Tibial artery (tissue), 4 donors: ENCODE results near the gene RFC1.
"Not testable (repeated sequence)": the region's sequence is repeated elsewhere in the genome, so short reads cannot be mapped to it uniquely, and the experiment has no call there.

Experiments used
- DNase-seq, 2 donors: peaks; one replicate each; pipeline ENCODE4 v3.0.0-alpha.2; 2019
- H3K27ac ChIP-seq, 2 donors: fragments of 200-600 bp; sonication (generic) in 1 of 2; 1 replicate in 1 of 2; 2 replicates in 1 of 2; pipeline ENCODE4 v1.5.1; 2018 to 2019; ENCODE audit warnings: mild to moderate bottlenecking in 1 of 2
- H3K27me3 ChIP-seq, 2 donors: fragments of 200-600 bp; sonication (generic) in 1 of 2; one replicate each; pipeline versions ENCODE4 v1.5.1 to v1.6.0; 2016 to 2019
- H3K36me3 ChIP-seq, 3 donors: fragments of 200-600 bp; sonication (generic) in 2 of 3; one replicate each; pipeline ENCODE4 v1.5.1; 2016 to 2019; ENCODE audit warnings: mild to moderate bottlenecking in 2 of 3
- H3K4me1 ChIP-seq, 4 donors: fragments of 200-600 bp; sonication (generic) in 2 of 4; 1 replicate in 3 of 4; 2 replicates in 1 of 4; pipeline ENCODE4 v1.5.1; 2016 to 2019
- H3K4me3 ChIP-seq, 2 donors: fragments of 200-600 bp; sonication (generic) in 1 of 2; 1 replicate in 1 of 2; 2 replicates in 1 of 2; pipeline ENCODE4 v1.5.1; 2018 to 2019; ENCODE audit warnings: mild to moderate bottlenecking in 2 of 2
- H3K9me3 ChIP-seq, 3 donors: fragments of 200-600 bp; sonication (generic) in 1 of 3; one replicate each; pipeline ENCODE4 v1.5.1; 2016 to 2019
- CTCF ChIP-seq, 2 experiments: fragments of 200-600 bp in 1 of 2; fragments of 450-650 bp in 1 of 2; IDR thresholded peaks; one replicate each; pipeline ENCODE4 v1.5.1; 2017 to 2019; ENCODE audit warnings: antibody characterized with exemption in 2 of 2, mild to moderate bottlenecking in 1 of 2, moderate library complexity in 1 of 2
- intact Hi-C: fragments of 100-400 bp; cut with DNase I; formaldehyde crosslinking; loops from one replicate; pipeline ENCODE4 v1.15.0; 2023; ENCODE audit warnings: low total_unique reads

The RFC1 gene

GRCh38 chr4:39302901-39303300 lies 63.3 kb downstream of the RFC1 start:
- Histone ChIP-seq H3K36me3 (peaks cover 75 to 96% (median 80%) of the 10 kb centered on the region in 3 donors), H3K4me3 (no peak overlapping the region), H3K27me3 (no peaks in the 10 kb centered on the region), H3K27ac (no peak overlapping the region), H3K4me1 (no peaks in the 10 kb centered on the region), H3K9me3 (no peaks in the 10 kb centered on the region)
- intact Hi-C loops, result no loop called here
- TF ChIP-seq CTCF (IDR thresholded peaks at IDR 0.05), result no peak
- no peak for DNase-seq

- Histone ChIP-seq H3K27ac (no peak overlapping the region), H3K4me1 (no peaks in the 10 kb centered on the region), H3K36me3 (peaks cover 62 to 82% (median 78%) of the 10 kb centered on the region in 3 donors), H3K4me3 (no peak overlapping the region), H3K9me3 (no peaks in the 10 kb centered on the region), H3K27me3 (no peaks in the 10 kb centered on the region)
- intact Hi-C loops, result no loop called here
- no peak for DNase-seq
- TF ChIP-seq CTCF (IDR thresholded peaks at IDR 0.05), result no peak
Measured at GRCh38 chr4:39295784-39296183, 70.4 kb downstream of the RFC1 start.

- H3K4me3 ChIP-seq, H3K27me3 ChIP-seq, intact Hi-C loops, DNase-seq, H3K4me1 ChIP-seq, H3K27ac ChIP-seq, H3K9me3 ChIP-seq: not testable (repeated sequence)
- peaks cover 58 to 82% (median 78%) of the 10 kb centered on the region in 3 donors for H3K36me3 ChIP-seq
Measured at GRCh38 chr4:39292433-39292832, 73.7 kb downstream of the RFC1 start.

GRCh38 chr4:39291686-39292085 lies 74.5 kb downstream of the RFC1 start:
- Histone ChIP-seq H3K9me3 (no peaks in the 10 kb centered on the region), H3K4me1 (no peaks in the 10 kb centered on the region), H3K27ac (no peak overlapping the region), H3K27me3 (no peaks in the 10 kb centered on the region), H3K36me3 (peaks cover 63 to 89% (median 84%) of the 10 kb centered on the region in 3 donors), H3K4me3 (no peak overlapping the region)
- TF ChIP-seq CTCF (IDR thresholded peaks at IDR 0.05), result no peak
- DNase-seq, result no peak
- intact Hi-C loops, result no loop called here

GRCh38 chr4:39287223-39287622 lies 78.9 kb downstream of the RFC1 start:
- H3K36me3 ChIP-seq, result peaks cover 48 to 86% (median 67%) of the 10 kb centered on the region in 3 donors
- no peaks in the 10 kb centered on the region for H3K27me3 ChIP-seq
- H3K9me3 ChIP-seq, result no peaks in the 10 kb centered on the region
- H3K4me3 ChIP-seq, result no peak overlapping the region
- H3K4me1 ChIP-seq, result no peaks in the 10 kb centered on the region
- intact Hi-C loops, result no loop called here
- DNase-seq, result no peak
- H3K27ac ChIP-seq, result no peak overlapping the region
- no peak for TF ChIP-seq CTCF (IDR thresholded peaks at IDR 0.05)

- no peak overlapping the region for H3K27ac ChIP-seq
- no peak for TF ChIP-seq CTCF (IDR thresholded peaks at IDR 0.05)
- H3K27me3 ChIP-seq, result no peaks in the 10 kb centered on the region
- H3K4me3 ChIP-seq, result no peak overlapping the region
- peaks cover 49 to 86% (median 69%) of the 10 kb centered on the region in 3 donors for H3K36me3 ChIP-seq
- intact Hi-C loops, result no loop called here
- H3K9me3 ChIP-seq, result no peaks in the 10 kb centered on the region
- H3K4me1 ChIP-seq, result no peaks in the 10 kb centered on the region
- no peak for DNase-seq
Measured at GRCh38 chr4:39286263-39286662, 79.9 kb downstream of the RFC1 start.
